AG04449 (cell line): Measurements from ENCODE around the gene CDKN2C.

Experiments
- CTCF ChIA-PET: fragments of 350-600 bp; formaldehyde crosslinking; extraction: SDS; loops from one replicate; lab custom pipeline; 2021; ENCODE audit warnings: antibody characterized with exemption; lab: Yijun Ruan, JAX
- POLR2A ChIA-PET: fragments of 400-600, 350-600 bp; formaldehyde crosslinking; extraction: SDS; loops from one replicate; lab custom pipeline; 2020; ENCODE audit warnings: antibody characterized with exemption, inconsistent platforms; lab: Yijun Ruan, JAX
- DNase-seq: peaks from one replicate; pipeline ENCODE4 v3.0.0-alpha.2; 2010; ENCODE audit warnings: low read depth, low spot score
- H3K4me3 ChIP-seq: 2 replicates; pipeline ENCODE4 v1.5.1; 2011; ENCODE audit warnings: low read depth, mild to moderate bottlenecking, control low read depth, low read length
- TF ChIP-seq, protein P1 (sequence below): IDR thresholded peaks from one replicate; pipeline ENCODE4 v1.5.1; 2011; ENCODE audit warnings: mild to moderate bottlenecking, moderate library complexity, low read length, control low read depth, inconsistent platforms; ENCODE audit not compliant: insufficient read depth; ENCODE audit errors: missing control alignments

CDKN2C gene

DNA sequence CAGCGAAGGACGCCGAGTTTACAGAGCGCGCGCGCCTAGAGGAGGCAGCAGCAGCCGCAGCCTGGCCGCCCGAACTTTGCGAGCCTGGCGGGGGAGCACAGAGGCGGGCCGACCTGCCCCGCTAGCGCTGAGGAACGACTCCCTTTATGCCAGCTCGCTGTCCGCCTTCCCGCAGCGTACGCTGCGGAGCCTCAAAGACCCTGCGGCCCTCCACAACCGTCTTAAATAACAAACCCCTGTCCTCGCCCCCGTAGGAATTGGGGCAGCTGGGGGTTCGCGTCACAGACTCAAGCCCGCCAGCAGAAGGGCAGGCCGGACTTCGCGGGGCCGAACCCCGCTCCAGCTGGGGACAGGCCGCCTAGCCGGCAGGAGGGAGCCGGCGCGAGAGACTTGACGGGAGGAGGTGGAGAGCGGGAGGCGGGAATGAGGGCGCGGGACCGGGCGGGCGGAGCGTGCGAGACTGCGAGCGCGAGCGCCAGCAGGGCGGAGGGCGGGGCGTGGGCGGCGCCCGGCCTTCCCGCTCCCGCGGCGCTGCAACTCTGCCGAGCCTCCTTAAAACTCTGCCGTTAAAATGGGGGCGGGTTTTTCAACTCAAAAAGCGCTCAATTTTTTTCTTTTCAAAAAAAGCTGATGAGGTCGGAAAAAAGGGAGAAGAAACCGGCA lies 1.8 kb upstream of the CDKN2C start:
- no peak for DNase-seq
- POLR2A ChIA-PET: interaction anchor here (0.7 to 2.0 kb wide), 3 partner anchors 8 to 268 kb away, joined by 5 to 26 read pairs (median 8); partner anchors contain the start of genes FAF1 and RNF11
- peak overlapping the region; percentile 83 for H3K4me3 ChIP-seq
- CTCF ChIA-PET: interaction anchor here (1.0 to 4.1 kb wide), 7 partner anchors 8 to 223 kb away, joined by 3 to 23 read pairs (median 4); partner anchors contain the start of gene FAF1
- TF ChIP-seq, protein P1, sequence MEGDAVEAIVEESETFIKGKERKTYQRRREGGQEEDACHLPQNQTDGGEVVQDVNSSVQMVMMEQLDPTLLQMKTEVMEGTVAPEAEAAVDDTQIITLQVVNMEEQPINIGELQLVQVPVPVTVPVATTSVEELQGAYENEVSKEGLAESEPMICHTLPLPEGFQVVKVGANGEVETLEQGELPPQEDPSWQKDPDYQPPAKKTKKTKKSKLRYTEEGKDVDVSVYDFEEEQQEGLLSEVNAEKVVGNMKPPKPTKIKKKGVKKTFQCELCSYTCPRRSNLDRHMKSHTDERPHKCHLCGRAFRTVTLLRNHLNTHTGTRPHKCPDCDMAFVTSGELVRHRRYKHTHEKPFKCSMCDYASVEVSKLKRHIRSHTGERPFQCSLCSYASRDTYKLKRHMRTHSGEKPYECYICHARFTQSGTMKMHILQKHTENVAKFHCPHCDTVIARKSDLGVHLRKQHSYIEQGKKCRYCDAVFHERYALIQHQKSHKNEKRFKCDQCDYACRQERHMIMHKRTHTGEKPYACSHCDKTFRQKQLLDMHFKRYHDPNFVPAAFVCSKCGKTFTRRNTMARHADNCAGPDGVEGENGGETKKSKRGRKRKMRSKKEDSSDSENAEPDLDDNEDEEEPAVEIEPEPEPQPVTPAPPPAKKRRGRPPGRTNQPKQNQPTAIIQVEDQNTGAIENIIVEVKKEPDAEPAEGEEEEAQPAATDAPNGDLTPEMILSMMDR: peak; percentile 56

DNA sequence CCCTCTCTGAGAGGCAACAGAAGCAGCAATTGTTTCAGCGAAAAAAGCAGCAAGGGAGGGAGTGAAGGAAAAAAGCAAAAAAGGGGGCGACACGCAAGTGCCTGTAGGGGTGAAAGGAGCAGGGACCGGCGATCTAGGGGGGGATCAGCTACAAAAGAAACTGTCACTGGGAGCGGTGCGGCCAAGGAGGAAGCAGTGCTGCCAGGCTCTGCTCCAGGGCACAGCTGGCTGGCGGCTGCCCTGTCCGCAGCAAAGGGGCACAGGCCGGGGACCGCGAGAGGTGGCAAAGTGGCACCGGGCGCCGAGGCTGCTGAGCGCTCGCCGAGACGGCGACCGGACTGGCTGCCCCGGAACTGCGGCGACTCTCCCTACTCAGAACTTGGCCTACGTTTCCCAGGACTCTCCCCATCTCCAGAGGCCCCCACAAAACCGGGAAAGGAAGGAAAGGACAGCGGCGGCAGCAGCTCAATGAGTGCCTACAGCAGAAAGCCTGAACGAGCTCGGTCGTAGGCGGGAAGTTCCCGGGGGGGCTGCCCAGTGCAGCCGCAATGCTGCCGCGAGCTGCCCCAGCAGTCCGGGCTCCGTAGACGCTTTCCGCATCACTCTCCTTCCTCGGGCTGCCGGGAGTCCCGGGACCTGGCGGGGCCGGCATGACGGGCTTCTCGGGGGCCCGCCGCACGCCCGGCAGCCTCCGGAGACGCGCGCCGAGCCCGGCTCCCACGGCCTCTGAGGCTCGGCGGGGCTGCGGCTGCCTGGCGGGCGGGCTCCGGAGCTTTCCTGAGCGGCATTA lies 1.0 kb upstream of the CDKN2C start:
- CTCF ChIA-PET: interaction anchor here (1.0 to 4.1 kb wide), 6 partner anchors 8 to 222 kb away, joined by 3 to 23 read pairs (median 7); partner anchors contain the start of gene FAF1
- POLR2A ChIA-PET: interaction anchor here (1.8 to 2.0 kb wide), 2 partner anchors 9 kb away, joined by 8 to 26 read pairs; partner anchors contain the start of gene FAF1
- H3K4me3 ChIP-seq: peak overlapping the region; percentile 83
- no peak for DNase-seq
- TF ChIP-seq, protein P1: no peak

DNA sequence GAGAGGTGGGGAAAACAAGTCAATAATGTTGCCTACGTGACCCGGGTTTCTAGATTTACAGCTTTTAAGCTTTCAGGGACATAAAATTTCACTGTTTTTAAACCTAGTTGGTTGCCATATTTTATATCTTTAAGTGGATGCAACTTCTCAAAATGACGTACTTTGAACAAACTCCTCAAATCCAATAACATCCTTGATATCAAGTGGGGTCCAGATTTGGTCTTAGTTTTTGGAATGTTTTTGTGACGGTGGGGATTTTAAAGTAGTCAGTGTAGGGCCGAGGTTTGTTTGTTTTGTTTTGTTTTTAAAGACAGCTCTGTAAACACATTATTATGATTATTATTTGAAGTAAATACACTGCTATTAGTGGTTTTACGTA lies 453 bp downstream of the CDKN2C start:
- ChIA-PET CTCF (interaction anchor here (3.0 to 4.1 kb wide), 2 partner anchors 10 to 220 kb away, joined by 17 to 23 read pairs; partner anchors contain the start of gene FAF1), POLR2A (interaction anchor here (0.9 kb wide), 1 partner anchor 10 kb away, joined by 4 read pairs; the partner anchor contains the start of gene FAF1)
- TF ChIP-seq, protein P1: no peak
- no peak for DNase-seq
- peak overlapping the region; percentile 83 for H3K4me3 ChIP-seq

DNA sequence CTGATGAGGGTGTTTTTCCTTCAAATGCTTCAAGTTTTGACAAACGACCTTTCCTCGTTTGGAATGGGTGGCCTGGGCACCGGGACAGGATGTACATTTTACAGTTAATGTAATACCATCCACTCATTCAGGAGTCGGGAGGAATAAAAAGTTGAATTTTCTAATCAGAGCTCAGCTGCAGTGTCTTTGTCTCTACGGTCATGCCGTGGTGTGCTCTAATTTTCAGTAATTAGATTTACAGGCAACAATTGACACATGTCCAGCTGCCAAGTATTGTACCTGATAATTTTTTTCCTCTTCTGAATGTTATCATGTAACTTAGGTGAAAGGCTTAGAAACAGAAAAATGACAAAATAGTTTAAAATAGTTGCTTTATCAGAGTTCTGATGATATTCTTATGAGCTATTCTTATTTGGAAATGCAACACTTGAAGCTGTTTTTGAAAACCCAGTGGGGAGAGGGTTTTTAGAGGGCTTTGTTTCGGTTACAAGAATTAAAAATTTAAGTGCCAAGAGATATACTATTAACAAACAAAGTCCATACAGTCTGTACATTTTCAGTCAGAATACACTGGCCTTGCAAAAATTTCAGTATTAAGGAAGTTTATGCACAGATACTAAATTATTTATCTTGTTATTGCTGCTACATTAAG lies 1.0 kb downstream of the CDKN2C start:
- DNase-seq: no peak
- TF ChIP-seq, protein P1: no peak
- peak overlapping the region; percentile 83 for H3K4me3 ChIP-seq
- ChIA-PET POLR2A (no interaction called here), CTCF (interaction anchor here (3.0 to 4.1 kb wide), 2 partner anchors 11 to 220 kb away, joined by 17 to 23 read pairs; partner anchors contain the start of gene FAF1)

DNA sequence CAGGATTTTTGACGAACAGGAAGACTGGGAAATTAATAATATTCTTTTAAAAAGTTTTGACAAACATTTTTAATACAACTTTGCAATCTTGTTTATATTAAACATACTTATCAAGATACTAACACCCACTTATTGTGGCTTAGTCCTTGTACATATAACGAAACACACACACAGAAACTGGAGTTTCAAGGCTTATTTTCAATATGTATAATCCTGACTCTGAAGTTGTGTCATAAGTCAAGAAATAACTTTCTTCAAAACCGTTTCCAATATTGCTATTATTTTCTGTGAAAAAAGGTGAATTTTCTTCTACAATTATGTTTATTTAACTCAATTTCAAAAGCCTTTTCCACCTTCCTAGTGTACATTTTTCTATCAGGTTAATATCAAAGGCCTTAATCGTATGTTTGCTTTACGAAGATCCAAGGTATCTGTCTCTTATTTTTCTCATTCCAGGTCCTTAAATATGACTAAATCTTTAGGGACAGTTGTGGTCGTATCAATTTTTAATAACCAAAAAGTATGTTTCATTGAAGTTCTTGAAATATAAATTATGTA lies 1.8 kb downstream of the CDKN2C start:
- ChIA-PET CTCF (interaction anchor here (2.6 kb wide), 1 partner anchor 221 kb away, joined by 9 read pairs; no protein-coding TSS in a partner anchor), POLR2A (no interaction called here)
- peak overlapping the region; percentile 22 for H3K4me3 ChIP-seq
- no peak for DNase-seq
- TF ChIP-seq, protein P1: no peak
